Caco-2 (cell line): ENCODE results near the gene NABP1. TPM values are rescaled to one million over a fixed set of nuclear protein-coding genes. Genes with fewer than 3 reads are reported as not detected.

Experiments
- BruUV-seq: library from RNA; stranded (reverse); fragments of 400-500 nt; replicated peaks from 2 replicates; lab custom pipeline; 2021; lab: Mats Ljungman, UMichigan
- CTCF ChIA-PET: fragments of 300-600 bp; sonication (Branson Sonifier 250); formaldehyde crosslinking; loops from one replicate; lab custom pipeline; 2022; ENCODE audit warnings: antibody characterized with exemption; lab: Charles Lee
- POLR2A ChIA-PET: fragments of 300-600 bp; sonication (Branson Sonifier 250); formaldehyde crosslinking; loops from one replicate; lab custom pipeline; 2022; ENCODE audit warnings: antibody characterized with exemption; lab: Charles Lee
- DNase-seq, 2 experiments: peaks; one replicate each; pipeline versions ENCODE4 v3.0.0 to v3.0.0-alpha.2; 2020 to 2022
- H3K27me3 ChIP-seq: replicated peaks from 2 replicates; pipeline ENCODE4 v1.6.0; 2011; ENCODE audit warnings: low read length; ENCODE audit not compliant: control insufficient read depth, insufficient read depth
- H3K36me3 ChIP-seq: 2 replicates; pipeline ENCODE4 v1.5.1; 2011; ENCODE audit warnings: low read length; ENCODE audit not compliant: control insufficient read depth, insufficient read depth
- H3K4me1 ChIP-seq: fragments of 250-450 bp; sonication (Bioruptor Pico); 2 replicates; pipeline ENCODE4 v1.5.1; 2020; ENCODE audit warnings: mild to moderate bottlenecking
- H3K4me3 ChIP-seq: 2 replicates; pipeline ENCODE4 v1.5.1; 2011; ENCODE audit warnings: low read depth, mild to moderate bottlenecking, control low read depth, low read length
- H3K9me3 ChIP-seq: fragments of 250-450 bp; sonication (Bioruptor Pico); 2 replicates; pipeline ENCODE4 v1.5.1; 2020; ENCODE audit warnings: mild to moderate bottlenecking, moderate library complexity
- H3K27ac Mint-ChIP-seq: one replicate; pipeline ENCODE4 v1.8.0; 2022; ENCODE audit warnings: mixed read lengths; ENCODE audit not compliant: unreplicated experiment
- H3K27me3 Mint-ChIP-seq: one replicate; pipeline ENCODE4 v1.8.0; 2022; ENCODE audit warnings: mixed read lengths; ENCODE audit not compliant: insufficient read depth, unreplicated experiment
- H3K36me3 Mint-ChIP-seq: one replicate; pipeline ENCODE4 v1.8.0; 2022; ENCODE audit warnings: mild to moderate bottlenecking, mixed read lengths; ENCODE audit not compliant: insufficient read depth, unreplicated experiment
- H3K4me1 Mint-ChIP-seq: one replicate; pipeline ENCODE4 v1.8.0; 2022; ENCODE audit warnings: low read depth, mixed read lengths; ENCODE audit not compliant: unreplicated experiment
- H3K4me3 Mint-ChIP-seq: one replicate; pipeline ENCODE4 v1.8.0; 2022; ENCODE audit warnings: mild to moderate bottlenecking, moderate library complexity, mixed read lengths; ENCODE audit not compliant: unreplicated experiment
- H3K9me3 Mint-ChIP-seq: one replicate; pipeline ENCODE4 v1.8.0; 2022; ENCODE audit warnings: mixed read lengths; ENCODE audit not compliant: unreplicated experiment
- intact Hi-C: fragments of 100-400 bp; cut with micrococcal nuclease; formaldehyde crosslinking; loops from one replicate; pipeline ENCODE4 v1.10.0; 2022; ENCODE audit not compliant: unreplicated experiment
- total RNA-seq: library from RNA; stranded (reverse); gene quantifications from 2 replicates; pipeline ENCODE4 v1.2.3, GENCODE V29; 2022
- TF ChIP-seq, protein P1 (sequence below), 2 experiments: fragments of 200-600 bp in 1 of 2; IDR thresholded peaks; 1 replicate in 1 of 2; 2 replicates in 1 of 2; pipeline versions ENCODE4 v1.5.1 to v1.8.0; 2011 to 2022; ENCODE audit warnings: antibody characterized with exemption in 1 of 2, control low read depth in 1 of 2, inconsistent platforms in 1 of 2, low read depth in 1 of 2, low read length in 1 of 2, mild to moderate bottlenecking in 1 of 2, moderate library complexity in 1 of 2; ENCODE audit not compliant: insufficient read depth in 1 of 2, severe bottlenecking in 1 of 2, unreplicated experiment in 1 of 2

Gene NABP1
- total RNA-seq, 1 experiment from 2014 or later = 89.8 TPM

DNA sequence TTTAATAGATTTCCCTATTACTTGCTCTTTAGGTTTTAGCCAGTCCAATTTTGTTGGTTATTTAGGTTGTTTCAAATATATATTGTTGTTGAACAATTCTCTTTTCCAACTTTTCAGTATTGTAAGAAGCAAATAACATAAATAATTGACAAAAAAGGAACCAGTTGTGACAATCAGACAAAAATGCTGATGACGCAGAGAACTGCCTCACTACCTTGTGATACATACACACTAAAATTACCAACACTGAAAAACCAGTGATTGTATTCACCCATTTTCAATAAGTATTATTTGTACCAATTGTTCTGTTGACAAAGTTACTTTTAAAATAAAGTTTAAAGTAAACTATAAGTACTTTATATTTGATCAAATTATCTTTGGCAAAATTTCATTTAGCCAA lies 43.1 kb upstream of the NABP1 start:
- Histone ChIP-seq H3K36me3 (no peaks in the 10 kb centered on the region), H3K9me3 (no peaks in the 10 kb centered on the region), H3K4me1 (peaks cover 45% of the 10 kb centered on the region), H3K27me3 (no peaks in the 10 kb centered on the region), H3K4me3 (no peak overlapping the region)
- intact Hi-C loops = no loop called here
- Mint-ChIP-seq H3K4me1 (peaks cover 40% of the 10 kb centered on the region), H3K27ac (no peak overlapping the region), H3K4me3 (peak overlapping the region; percentile 32), H3K36me3 (peaks cover 7% of the 10 kb centered on the region), H3K27me3 (no peaks in the 10 kb centered on the region), H3K9me3 (no peaks in the 10 kb centered on the region)
- BruUV-seq = no TSS peak
- TF ChIP-seq, protein P1, sequence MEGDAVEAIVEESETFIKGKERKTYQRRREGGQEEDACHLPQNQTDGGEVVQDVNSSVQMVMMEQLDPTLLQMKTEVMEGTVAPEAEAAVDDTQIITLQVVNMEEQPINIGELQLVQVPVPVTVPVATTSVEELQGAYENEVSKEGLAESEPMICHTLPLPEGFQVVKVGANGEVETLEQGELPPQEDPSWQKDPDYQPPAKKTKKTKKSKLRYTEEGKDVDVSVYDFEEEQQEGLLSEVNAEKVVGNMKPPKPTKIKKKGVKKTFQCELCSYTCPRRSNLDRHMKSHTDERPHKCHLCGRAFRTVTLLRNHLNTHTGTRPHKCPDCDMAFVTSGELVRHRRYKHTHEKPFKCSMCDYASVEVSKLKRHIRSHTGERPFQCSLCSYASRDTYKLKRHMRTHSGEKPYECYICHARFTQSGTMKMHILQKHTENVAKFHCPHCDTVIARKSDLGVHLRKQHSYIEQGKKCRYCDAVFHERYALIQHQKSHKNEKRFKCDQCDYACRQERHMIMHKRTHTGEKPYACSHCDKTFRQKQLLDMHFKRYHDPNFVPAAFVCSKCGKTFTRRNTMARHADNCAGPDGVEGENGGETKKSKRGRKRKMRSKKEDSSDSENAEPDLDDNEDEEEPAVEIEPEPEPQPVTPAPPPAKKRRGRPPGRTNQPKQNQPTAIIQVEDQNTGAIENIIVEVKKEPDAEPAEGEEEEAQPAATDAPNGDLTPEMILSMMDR (IDR thresholded peaks at IDR 0.05; ENCODE audit: insufficient read depth in 1 of 2, low read depth in 1 of 2, low read length in 1 of 2, severe bottlenecking in 1 of 2, unreplicated experiment in 1 of 2) = no peak
- ChIA-PET CTCF (no interaction called here), POLR2A (no interaction called here)
- DNase-seq = no peak

DNA sequence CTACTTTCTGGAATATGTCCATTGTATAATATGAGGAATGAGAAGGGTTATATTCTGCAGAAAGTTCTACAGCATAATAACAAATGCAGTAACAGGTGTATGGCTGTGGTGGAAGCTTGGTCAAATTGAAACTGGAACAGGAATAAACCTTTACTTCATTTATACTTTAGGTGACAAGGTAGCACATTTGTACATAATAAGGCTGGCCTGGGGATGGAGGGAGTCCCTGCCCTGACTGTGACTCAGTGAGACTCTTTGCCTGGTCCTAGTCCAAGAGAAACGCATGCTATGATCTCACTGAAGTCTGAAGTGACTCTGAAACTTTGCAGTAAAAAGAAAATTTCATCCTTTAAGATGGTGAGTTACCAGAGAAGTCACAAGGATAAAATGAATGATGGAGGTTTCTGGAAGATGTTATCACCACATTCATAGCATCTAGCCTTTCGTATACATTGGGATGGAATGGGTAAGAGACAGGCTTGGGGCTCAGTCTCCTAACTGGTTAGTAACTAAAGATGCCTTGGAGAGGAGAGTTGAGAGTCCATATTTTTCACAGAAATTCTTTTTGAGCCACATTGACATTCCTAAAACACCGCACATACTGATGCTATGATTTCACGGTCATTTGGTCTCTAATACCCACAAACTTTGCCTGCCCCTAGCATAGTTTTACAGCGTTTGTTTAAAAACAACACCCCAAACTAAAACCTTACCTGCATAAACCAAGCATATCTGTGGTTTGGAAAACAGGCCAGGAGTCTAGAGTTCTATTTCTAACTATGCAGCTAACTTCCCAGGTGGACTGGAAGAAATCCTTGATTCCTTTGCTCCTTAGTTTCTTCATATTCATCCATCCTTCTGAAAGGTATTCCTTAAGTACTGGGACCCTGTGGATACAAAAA lies 42.4 kb upstream of the NABP1 start:
- Histone ChIP-seq H3K36me3 (no peaks in the 10 kb centered on the region), H3K4me3 (no peak overlapping the region), H3K27me3 (no peaks in the 10 kb centered on the region), H3K4me1 (peaks cover 45% of the 10 kb centered on the region), H3K9me3 (no peaks in the 10 kb centered on the region)
- Mint-ChIP-seq H3K27ac (peak overlapping the region; percentile 58), H3K9me3 (no peaks in the 10 kb centered on the region), H3K4me1 (peaks cover 43% of the 10 kb centered on the region), H3K27me3 (no peaks in the 10 kb centered on the region), H3K36me3 (peaks cover 7% of the 10 kb centered on the region), H3K4me3 (peak overlapping the region; percentile 32)
- TF ChIP-seq, protein P1 (IDR thresholded peaks at IDR 0.05; ENCODE audit: insufficient read depth in 1 of 2, low read depth in 1 of 2, low read length in 1 of 2, severe bottlenecking in 1 of 2, unreplicated experiment in 1 of 2) = no peak
- BruUV-seq = no TSS peak
- ChIA-PET CTCF (no interaction called here), POLR2A (interaction anchor here (1.3 to 3.4 kb wide), 2 partner anchors 41 to 45 kb away, joined by 3 to 74 read pairs; partner anchors contain the start of gene NABP1)
- DNase-seq = peak in 1 of 2 experiments; percentile 37
- intact Hi-C loops = no loop called here

DNA sequence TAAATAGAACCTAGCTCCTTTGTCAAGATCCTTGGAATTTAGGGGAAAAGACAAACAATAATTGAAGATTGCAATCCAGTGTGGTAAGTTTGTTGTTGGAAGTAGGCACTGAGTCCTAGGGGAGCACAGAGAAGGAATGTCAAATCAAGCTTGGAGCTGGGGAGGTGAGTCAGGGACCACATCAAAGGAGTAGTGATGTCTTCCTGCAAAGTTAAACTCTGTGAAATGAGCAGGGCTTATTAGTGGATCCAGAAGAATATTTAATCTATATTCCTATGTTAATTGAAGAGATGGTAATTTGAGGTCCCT lies 41.7 kb upstream of the NABP1 start:
- peak overlapping the region; percentile 58 for H3K27ac Mint-ChIP-seq
- CTCF ChIA-PET = no interaction called here
- POLR2A ChIA-PET = interaction anchor here (1.3 to 3.4 kb wide), 2 partner anchors 41 to 44 kb away, joined by 3 to 74 read pairs; partner anchors contain the start of gene NABP1

More for the DNA sequence above, 41.7 kb upstream of the NABP1 start:
- peak overlapping the region; percentile 32 for H3K4me3 Mint-ChIP-seq
- peaks cover 48% of the 10 kb centered on the region for H3K4me1 Mint-ChIP-seq
- peaks cover 46% of the 10 kb centered on the region for H3K4me1 ChIP-seq
- TSS peak; percentile 90 for BruUV-seq
- no peak overlapping the region for H3K4me3 ChIP-seq
- H3K36me3 Mint-ChIP-seq = peaks cover 7% of the 10 kb centered on the region
- DNase-seq = no peak
- no peaks in the 10 kb centered on the region for H3K9me3 ChIP-seq
- intact Hi-C loops = no loop called here
- TF ChIP-seq, protein P1 (IDR thresholded peaks at IDR 0.05; ENCODE audit: insufficient read depth in 1 of 2, low read depth in 1 of 2, low read length in 1 of 2, severe bottlenecking in 1 of 2, unreplicated experiment in 1 of 2) = no peak
- H3K36me3 ChIP-seq = no peaks in the 10 kb centered on the region
- no peaks in the 10 kb centered on the region for H3K9me3 Mint-ChIP-seq
- no peaks in the 10 kb centered on the region for H3K27me3 Mint-ChIP-seq
- H3K27me3 ChIP-seq = no peaks in the 10 kb centered on the region
